ENCODE data around the gene PKHD1.
"Not testable (repeated sequence)": the region's sequence is repeated elsewhere in the genome, so short reads cannot be mapped to it uniquely, and the experiment has no call there.

PKHD1 gene

GRCh38 chr6:51929934-51930574 lies 157.4 kb downstream of the PKHD1 start:
- peak in 1 of 58 donors; percentile 2 for DNase-seq

GRCh38 chr6:51928320-51928719 lies 159.1 kb downstream of the PKHD1 start:
- no peak for DNase-seq

- DNase-seq = no peak
These were observed 160.0 kb downstream of the PKHD1 start for GRCh38 chr6:51927450-51927849.

- DNase-seq = no peak
These were observed 161.3 kb downstream of the PKHD1 start for GRCh38 chr6:51926125-51926524.

GRCh38 chr6:51922479-51922878 lies 164.9 kb downstream of the PKHD1 start:
- DNase-seq = not testable (repeated sequence)

- not testable (repeated sequence) for DNase-seq
These were observed 169.1 kb downstream of the PKHD1 start for GRCh38 chr6:51918347-51918746.

- no peak for DNase-seq
These were observed 172.3 kb downstream of the PKHD1 start for GRCh38 chr6:51915098-51915497.

GRCh38 chr6:51913265-51913664 lies 174.1 kb downstream of the PKHD1 start:
- no peak for DNase-seq

- DNase-seq = no peak
These were observed 176.6 kb downstream of the PKHD1 start for GRCh38 chr6:51910851-51911250.

- no peak for DNase-seq
These were observed 179.2 kb downstream of the PKHD1 start for GRCh38 chr6:51908243-51908642.

GRCh38 chr6:51901766-51902764 lies 185.3 kb downstream of the PKHD1 start:
- no peak for DNase-seq

- no peak for DNase-seq
These were observed 194.0 kb downstream of the PKHD1 start for GRCh38 chr6:51893366-51893765.

GRCh38 chr6:51892750-51893149 lies 194.7 kb downstream of the PKHD1 start:
- no peak for DNase-seq

- no peak for DNase-seq
These were observed 195.1 kb downstream of the PKHD1 start for GRCh38 chr6:51892339-51892738.

GRCh38 chr6:51891784-51892183 lies 195.6 kb downstream of the PKHD1 start:
- no peak for DNase-seq

- DNase-seq = no peak
These were observed 199.6 kb downstream of the PKHD1 start for GRCh38 chr6:51887859-51888258.

GRCh38 chr6:51885957-51886356 lies 201.5 kb downstream of the PKHD1 start:
- no peak for DNase-seq

GRCh38 chr6:51868591-51869355 lies 218.6 kb downstream of the PKHD1 start:
- DNase-seq = no peak

GRCh38 chr6:51866867-51867266 lies 220.5 kb downstream of the PKHD1 start:
- DNase-seq = no peak

GRCh38 chr6:51865996-51866395 lies 221.4 kb downstream of the PKHD1 start:
- no peak for DNase-seq

- DNase-seq = no peak
These were observed 222.2 kb downstream of the PKHD1 start for GRCh38 chr6:51865176-51865575.

GRCh38 chr6:51857134-51857533 lies 230.3 kb downstream of the PKHD1 start:
- DNase-seq = no peak
